CD8-positive, alpha-beta memory T cell (primary cell): ENCODE results near the gene HCRT. TPM values are rescaled to one million over a fixed set of nuclear protein-coding genes. Genes with fewer than 3 reads are reported as not detected.
"Not testable (repeated sequence)": the region's sequence is repeated elsewhere in the genome, so short reads cannot be mapped to it uniquely, and the experiment has no call there.

Experiments
- CTCF ChIA-PET: fragments of 350-600 bp; sonication (Branson Sonifier 250); formaldehyde crosslinking; loops from one replicate; lab custom pipeline; 2021; ENCODE audit warnings: antibody characterized with exemption; lab: Charles Lee
- POLR2A ChIA-PET: fragments of 350-600 bp; sonication (Branson Sonifier 250); formaldehyde crosslinking; loops from one replicate; lab custom pipeline; 2021; ENCODE audit warnings: antibody characterized with exemption; lab: Charles Lee
- DNase-seq, 5 donors: peaks; one replicate each; pipeline versions ENCODE4 v3.0.0 to v3.0.0-alpha.2; 2020 to 2022; ENCODE audit warnings: mixed read lengths in 1 of 5
- H3K27ac ChIP-seq: one replicate; pipeline ENCODE4 v1.7.0; 2013; ENCODE audit warnings: low read depth, mild to moderate bottlenecking, low read length, moderate library complexity
- H3K27me3 ChIP-seq: 2 replicates; pipeline ENCODE4 v1.7.0; 2013; ENCODE audit warnings: low read length, mild to moderate bottlenecking; ENCODE audit not compliant: insufficient read depth, poor library complexity, severe bottlenecking
- H3K36me3 ChIP-seq: 2 replicates; pipeline ENCODE4 v1.7.0; 2013; ENCODE audit warnings: mild to moderate bottlenecking, low read length, moderate library complexity; ENCODE audit not compliant: insufficient read depth
- H3K4me1 ChIP-seq: 2 replicates; pipeline ENCODE4 v1.7.0; 2013; ENCODE audit warnings: mild to moderate bottlenecking, low read length, moderate library complexity; ENCODE audit not compliant: insufficient read depth
- H3K4me3 ChIP-seq: 2 replicates; pipeline ENCODE4 v1.7.0; 2013; ENCODE audit warnings: mild to moderate bottlenecking, low read length
- H3K9me3 ChIP-seq: 2 replicates; pipeline ENCODE4 v1.7.0; 2013; ENCODE audit warnings: mild to moderate bottlenecking, low read length
- H3K27ac Mint-ChIP-seq, 8 donors: one replicate each; pipeline ENCODE4 v1.8.0; 2020 to 2021; ENCODE audit warnings: mixed read lengths in 8 of 8, mild to moderate bottlenecking in 6 of 8, inconsistent platforms in 3 of 8, moderate library complexity in 3 of 8
- H3K27me3 Mint-ChIP-seq, 2 donors: one replicate each; pipeline ENCODE4 v1.8.0; 2020 to 2021; ENCODE audit warnings: mixed read lengths in 2 of 2, mild to moderate bottlenecking in 1 of 2, moderate library complexity in 1 of 2
- H3K36me3 Mint-ChIP-seq, 3 donors: one replicate each; pipeline ENCODE4 v1.8.0; 2020 to 2021; ENCODE audit warnings: mixed read lengths in 3 of 3, inconsistent platforms in 1 of 3, mild to moderate bottlenecking in 1 of 3
- H3K4me1 Mint-ChIP-seq, 3 donors: one replicate each; pipeline ENCODE4 v1.8.0; 2020 to 2021; ENCODE audit warnings: mixed read lengths in 3 of 3, inconsistent platforms in 1 of 3, mild to moderate bottlenecking in 1 of 3
- H3K4me3 Mint-ChIP-seq, 7 donors: one replicate each; pipeline ENCODE4 v1.8.0; 2020 to 2021; ENCODE audit warnings: mixed read lengths in 7 of 7, mild to moderate bottlenecking in 6 of 7, moderate library complexity in 4 of 7, inconsistent platforms in 2 of 7
- H3K9me3 Mint-ChIP-seq, 5 donors: one replicate each; pipeline ENCODE4 v1.8.0; 2020 to 2022; ENCODE audit warnings: mixed read lengths in 5 of 5, mild to moderate bottlenecking in 3 of 5, moderate library complexity in 2 of 5, inconsistent platforms in 1 of 5
- polyA plus RNA-seq: library from polyadenylated mRNA; unstranded; fragments of 300-500 nt; fragmentation: Illumina TruSeq; gene quantifications from one replicate; pipeline ENCODE4 v1.2.3, GENCODE V29; 2021
- total RNA-seq, 2 experiments: library from RNA; stranded (reverse); gene quantifications; one replicate each; pipeline ENCODE4 v1.2.3, GENCODE V29; 2021

The HCRT gene
- total and polyA plus RNA-seq, 3 experiments from 2014 or later, result not detected

DNA sequence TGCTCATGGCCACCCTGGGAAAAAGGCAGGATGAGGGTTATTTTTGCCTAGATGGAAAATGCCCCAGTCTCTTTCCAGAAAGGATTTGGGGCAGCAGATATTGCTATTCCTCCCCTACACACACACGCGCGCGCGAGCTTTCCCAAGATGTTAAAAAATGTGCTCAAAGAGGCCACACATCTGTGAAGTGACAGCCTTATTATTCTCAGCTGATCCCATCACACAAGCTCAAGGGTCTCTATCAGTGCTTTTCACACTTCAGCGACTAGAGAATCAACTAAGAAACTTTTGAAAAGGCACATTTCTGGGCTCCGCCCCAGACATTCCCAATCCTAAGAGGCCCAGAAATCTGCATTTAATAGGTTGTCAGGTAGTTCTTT, 24.7 kb downstream of the HCRT start:
- H3K27me3 Mint-ChIP-seq, result peaks cover 0 to 2% of the 10 kb centered on the region in 2 donors
- no peaks in the 10 kb centered on the region for H3K36me3 Mint-ChIP-seq
- no peaks in the 10 kb centered on the region for H3K27me3 ChIP-seq
- no peak for DNase-seq
- no peaks in the 10 kb centered on the region for H3K9me3 ChIP-seq
- peaks cover 3% of the 10 kb centered on the region for H3K4me1 ChIP-seq
- H3K4me3 ChIP-seq, result no peak overlapping the region
- H3K27ac ChIP-seq, result no peak overlapping the region
- no peaks in the 10 kb centered on the region for H3K36me3 ChIP-seq
- H3K4me1 Mint-ChIP-seq, result peaks cover 3 to 6% (median 4%) of the 10 kb centered on the region in 3 donors
- no peak overlapping the region for H3K4me3 Mint-ChIP-seq
- ChIA-PET CTCF (interaction anchor here (1.2 kb wide), 1 partner anchor 23 kb away, joined by 3 read pairs; no protein-coding TSS in a partner anchor), POLR2A (no interaction called here)
- no peaks in the 10 kb centered on the region for H3K9me3 Mint-ChIP-seq
- no peak overlapping the region for H3K27ac Mint-ChIP-seq

DNA sequence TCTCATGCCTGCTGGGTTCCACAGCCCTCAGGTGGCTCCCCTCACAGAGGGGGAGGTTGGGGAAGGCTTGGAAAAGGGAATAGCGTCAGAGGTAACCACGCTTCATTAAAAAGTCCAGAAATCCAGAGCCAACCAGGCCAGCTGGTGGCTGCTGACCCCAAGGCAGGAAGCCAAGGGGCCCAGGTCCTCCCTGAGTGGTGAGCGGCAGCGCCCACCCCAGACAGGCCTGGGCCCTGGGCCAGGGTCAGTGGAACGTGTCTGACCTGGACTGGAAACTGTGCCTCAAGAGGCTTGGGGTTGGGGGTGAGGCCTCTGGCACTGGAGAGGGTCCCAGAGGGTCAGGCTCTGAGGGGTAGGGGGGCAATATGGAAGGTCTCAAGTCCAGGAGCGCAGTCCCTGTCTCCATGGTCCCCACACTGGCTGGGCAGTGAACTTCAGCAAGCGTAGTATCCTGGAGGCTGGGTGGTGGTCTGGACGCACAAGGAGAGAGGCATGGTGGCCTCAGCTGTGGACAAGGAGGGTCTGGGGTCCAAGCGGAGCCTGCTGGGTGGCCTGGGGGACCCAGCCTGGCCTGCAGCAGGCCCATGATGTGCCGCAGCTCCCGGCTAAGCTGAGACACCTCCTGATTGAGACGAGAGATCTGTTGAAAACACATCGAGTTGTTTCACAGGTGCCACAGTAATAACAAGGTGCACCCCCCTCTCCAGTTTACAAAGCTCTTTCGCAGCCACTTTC, 25.3 kb downstream of the HCRT start:
- peaks cover 5% of the 10 kb centered on the region for H3K4me1 ChIP-seq
- H3K27ac ChIP-seq, result no peak overlapping the region
- H3K27me3 Mint-ChIP-seq, result peaks cover 0 to under 1% of the 10 kb centered on the region in 2 donors
- peak overlapping the region in 1 of 7 donors; percentile 18 for H3K4me3 Mint-ChIP-seq
- no peaks in the 10 kb centered on the region for H3K27me3 ChIP-seq
- H3K4me1 Mint-ChIP-seq, result peaks cover 5 to 8% (median 5%) of the 10 kb centered on the region in 3 donors
- H3K27ac Mint-ChIP-seq, result no peak overlapping the region
- ChIA-PET CTCF (interaction anchor here (1.2 kb wide), 1 partner anchor 24 kb away, joined by 3 read pairs; no protein-coding TSS in a partner anchor), POLR2A (no interaction called here)
- H3K9me3 Mint-ChIP-seq, result no peaks in the 10 kb centered on the region
- H3K9me3 ChIP-seq, result no peaks in the 10 kb centered on the region
- no peaks in the 10 kb centered on the region for H3K36me3 Mint-ChIP-seq
- DNase-seq, result no peak
- no peak overlapping the region for H3K4me3 ChIP-seq
- H3K36me3 ChIP-seq, result no peaks in the 10 kb centered on the region

DNA sequence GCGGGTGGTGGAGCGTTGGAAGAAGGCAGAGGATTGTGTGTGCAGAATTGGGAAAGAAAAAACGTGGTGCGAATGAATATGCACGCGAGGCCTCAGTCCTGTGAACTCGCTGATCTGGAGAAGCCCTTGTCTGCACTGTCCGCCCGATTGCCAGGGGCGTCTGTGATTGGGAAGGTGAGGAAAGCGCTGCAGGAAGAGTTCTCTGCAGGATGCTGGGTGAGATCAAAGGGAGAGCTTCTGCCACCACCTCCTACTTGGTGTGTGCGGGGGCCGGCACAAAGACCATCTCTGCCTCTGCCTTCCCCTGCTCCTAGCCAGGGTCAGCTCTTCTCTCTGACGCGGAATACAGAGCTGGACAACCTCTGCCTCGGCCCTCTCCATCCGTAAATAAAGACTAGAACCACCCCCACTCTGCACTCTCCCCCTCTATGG, 29.6 kb downstream of the HCRT start:
- Histone ChIP-seq H3K4me1 (peaks cover 31% of the 10 kb centered on the region), H3K27ac (no peak overlapping the region), H3K27me3 (no peaks in the 10 kb centered on the region), H3K4me3 (peak overlapping the region; percentile 49), H3K9me3 (no peaks in the 10 kb centered on the region), H3K36me3 (no peaks in the 10 kb centered on the region)
- Mint-ChIP-seq H3K36me3 (peaks cover 0 to 25% (median 2%) of the 10 kb centered on the region in 3 donors), H3K9me3 (no peaks in the 10 kb centered on the region), H3K27me3 (no peaks in the 10 kb centered on the region), H3K4me1 (peaks cover 33 to 46% (median 41%) of the 10 kb centered on the region in 3 donors), H3K4me3 (peak overlapping the region; percentile 60 to 96 (median 95)), H3K27ac (peak overlapping the region in 4 of 8 donors; percentile 23 to 95 (median 64))
- CTCF ChIA-PET, result no interaction called here
- DNase-seq, result no peak
- POLR2A ChIA-PET, result interaction anchor here (0.7 to 1.2 kb wide), 2 partner anchors 35 to 191 kb away, joined by 5 to 10 read pairs; partner anchors contain the start of gene KAT2A

DNA sequence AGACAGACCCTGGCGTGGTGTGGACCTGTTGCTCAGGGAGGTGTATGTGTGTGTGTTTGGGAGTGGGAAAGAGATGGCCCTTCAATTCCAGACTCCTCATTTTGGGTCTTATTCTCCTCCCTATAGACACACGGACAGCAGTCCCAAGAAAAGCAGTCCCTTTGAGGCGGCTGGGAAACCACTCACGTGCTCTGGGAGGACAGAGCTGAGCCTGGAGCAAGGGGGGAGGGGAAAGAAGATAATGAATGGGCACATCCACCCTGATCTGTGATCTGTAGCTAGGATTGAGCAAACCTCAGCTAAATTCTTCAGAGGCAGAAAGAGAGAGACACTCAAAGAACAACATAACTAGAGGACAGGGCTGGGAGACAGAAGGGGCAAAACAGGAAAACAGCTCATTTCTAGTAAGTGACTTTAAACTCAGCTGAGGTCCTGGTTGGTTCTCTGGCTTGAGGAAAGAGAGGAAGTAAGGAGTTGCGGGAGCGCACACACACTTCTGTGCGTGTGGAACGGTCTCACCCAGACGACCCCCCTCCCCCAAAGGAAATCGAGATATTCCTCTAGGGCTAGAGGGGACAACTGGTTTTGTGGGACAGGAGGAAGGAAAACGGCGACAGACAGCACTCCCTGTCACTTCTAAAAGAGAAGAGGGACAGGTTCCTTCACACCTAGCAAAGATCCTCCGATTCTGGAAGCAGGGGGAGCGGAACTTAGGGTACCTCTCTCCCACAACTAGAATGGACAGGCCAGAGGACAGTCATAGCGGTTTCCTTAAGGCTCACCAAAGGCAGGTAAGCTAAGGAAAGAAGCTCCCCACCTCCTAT, 31.1 kb downstream of the HCRT start:
- Histone ChIP-seq H3K36me3 (no peaks in the 10 kb centered on the region), H3K27ac (peak overlapping the region; percentile 81), H3K27me3 (no peaks in the 10 kb centered on the region), H3K4me1 (peaks cover 31% of the 10 kb centered on the region), H3K9me3 (no peaks in the 10 kb centered on the region), H3K4me3 (peak overlapping the region; percentile 82)
- ChIA-PET POLR2A (interaction anchor here (0.8 to 1.0 kb wide), 2 partner anchors 42 to 94 kb away, joined by 3 to 4 read pairs; partner anchors contain the start of gene DHX58), CTCF (interaction anchor here (1.5 kb wide), 1 partner anchor 105 kb away, joined by 3 read pairs; no protein-coding TSS in a partner anchor)
- Mint-ChIP-seq H3K4me3 (peak overlapping the region; percentile 89 to 96 (median 95)), H3K4me1 (peaks cover 33 to 47% (median 41%) of the 10 kb centered on the region in 3 donors), H3K27me3 (no peaks in the 10 kb centered on the region), H3K27ac (peak overlapping the region; percentile 73 to 97 (median 95)), H3K9me3 (no peaks in the 10 kb centered on the region), H3K36me3 (peaks cover 0 to 28% (median 2%) of the 10 kb centered on the region in 3 donors)
- no peak for DNase-seq

DNA sequence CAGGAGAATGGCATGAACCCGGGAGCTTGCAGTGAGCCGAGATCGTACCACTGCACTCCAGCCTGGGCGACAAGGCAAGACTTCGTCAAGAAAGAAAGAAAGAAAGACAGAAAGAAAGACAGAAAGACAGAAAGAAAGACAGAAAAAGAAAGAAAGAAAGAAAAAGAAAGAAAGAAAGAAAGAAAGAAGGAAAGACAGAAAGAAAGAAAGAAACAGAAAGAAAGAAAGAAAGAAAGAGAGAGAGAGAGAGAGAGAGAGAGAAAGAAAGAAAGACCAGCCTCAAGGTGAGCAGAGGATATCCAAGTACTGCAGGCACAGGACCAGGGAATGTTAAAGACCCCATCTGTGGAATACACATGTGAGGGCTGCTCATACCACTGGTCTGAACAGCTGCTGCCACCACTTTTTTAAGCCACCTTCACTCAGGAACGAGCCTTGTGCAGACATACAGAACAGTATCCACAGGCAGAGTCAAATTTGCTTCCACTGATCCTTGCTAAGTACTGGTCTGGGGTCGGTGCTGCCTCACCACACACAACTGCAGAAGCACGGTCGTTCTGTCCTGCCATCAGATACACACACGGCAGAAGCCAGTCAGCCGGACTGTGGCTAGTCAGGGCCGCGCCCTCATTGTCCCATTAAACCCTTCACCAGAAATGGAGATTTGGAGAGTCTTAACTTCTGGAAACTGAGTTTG, 38.2 kb downstream of the HCRT start:
- H3K27ac ChIP-seq, result no peak overlapping the region
- no peaks in the 10 kb centered on the region for H3K27me3 Mint-ChIP-seq
- peaks cover 10% of the 10 kb centered on the region for H3K4me1 ChIP-seq
- peaks cover 32 to 61% (median 53%) of the 10 kb centered on the region in 3 donors for H3K4me1 Mint-ChIP-seq
- ChIA-PET CTCF (no interaction called here), POLR2A (no interaction called here)
- H3K27ac Mint-ChIP-seq, result peak overlapping the region in 3 of 8 donors; percentile 8 to 85 (median 27)
- no peaks in the 10 kb centered on the region for H3K27me3 ChIP-seq
- no peaks in the 10 kb centered on the region for H3K36me3 ChIP-seq
- no peaks in the 10 kb centered on the region for H3K9me3 Mint-ChIP-seq
- H3K9me3 ChIP-seq, result no peaks in the 10 kb centered on the region
- H3K36me3 Mint-ChIP-seq, result peaks cover 0 to 65% (median 11%) of the 10 kb centered on the region in 3 donors
- DNase-seq, result no peak
- peak overlapping the region in 1 of 7 donors; percentile 81 for H3K4me3 Mint-ChIP-seq
- H3K4me3 ChIP-seq, result no peak overlapping the region

DNA sequence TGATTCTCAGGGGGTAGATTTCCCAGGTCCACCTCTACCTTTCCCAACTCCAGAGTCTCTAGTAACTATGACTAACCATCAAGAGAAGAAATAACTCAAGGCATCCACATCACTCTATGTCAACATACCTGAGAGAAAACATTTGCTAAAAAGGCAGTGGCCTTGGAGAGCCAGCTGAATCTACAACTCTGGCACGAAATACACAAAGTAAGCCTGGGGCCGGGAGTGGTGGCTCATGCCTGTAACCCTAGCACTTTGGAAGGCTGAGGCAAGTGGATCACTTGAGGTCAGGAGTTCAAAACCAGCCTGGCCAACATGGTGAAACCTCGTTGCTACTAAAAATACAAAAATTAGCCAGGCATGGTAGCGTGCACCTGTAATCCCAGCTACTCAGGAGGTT, 42.1 kb downstream of the HCRT start:
- H3K9me3 Mint-ChIP-seq, CTCF ChIA-PET, H3K9me3 ChIP-seq, H3K27ac ChIP-seq, H3K4me3 Mint-ChIP-seq, POLR2A ChIA-PET, H3K4me3 ChIP-seq, DNase-seq, H3K27me3 ChIP-seq, H3K4me1 ChIP-seq, H3K27me3 Mint-ChIP-seq: not testable (repeated sequence)
- peaks cover 0 to 67% (median 11%) of the 10 kb centered on the region in 3 donors for H3K36me3 Mint-ChIP-seq
- peaks cover 11% of the 10 kb centered on the region for H3K36me3 ChIP-seq
- peaks cover 41 to 70% (median 49%) of the 10 kb centered on the region in 3 donors for H3K4me1 Mint-ChIP-seq
- peak overlapping the region in 1 of 8 donors; percentile 89 for H3K27ac Mint-ChIP-seq

DNA sequence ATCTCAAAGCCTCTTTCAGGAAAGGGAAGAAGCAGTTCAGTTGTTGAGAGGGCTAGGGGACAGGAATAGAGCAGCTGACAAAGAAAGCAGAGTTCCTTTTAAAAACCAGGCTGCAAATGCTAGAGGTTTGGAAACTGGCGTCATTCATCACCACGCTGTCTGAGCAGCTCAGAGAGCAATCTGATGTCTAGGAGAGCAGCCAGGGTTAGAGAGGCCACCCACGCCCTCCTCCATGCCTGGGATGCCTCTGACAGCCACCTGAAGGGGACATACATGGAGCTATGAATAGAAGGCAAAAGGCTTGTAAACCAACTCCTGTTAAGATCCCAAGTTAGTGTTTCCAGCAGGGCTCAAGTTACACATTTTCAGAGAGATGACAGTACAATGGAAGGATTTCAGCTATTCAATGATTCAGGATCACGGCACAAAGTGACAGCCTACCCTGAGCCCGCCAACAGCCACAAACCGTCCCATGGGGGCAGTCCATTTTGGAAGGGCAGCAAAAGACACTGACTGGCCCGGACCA, 42.8 kb downstream of the HCRT start:
- CTCF ChIA-PET, result no interaction called here

More for the DNA sequence above, 42.8 kb downstream of the HCRT start:
- Histone ChIP-seq H3K36me3 (peaks cover 11% of the 10 kb centered on the region), H3K27ac (no peak overlapping the region), H3K4me1 (peaks cover 5% of the 10 kb centered on the region), H3K9me3 (no peaks in the 10 kb centered on the region), H3K4me3 (no peak overlapping the region), H3K27me3 (no peaks in the 10 kb centered on the region)
- Mint-ChIP-seq H3K4me3 (no peak overlapping the region), H3K4me1 (peaks cover 42 to 72% (median 52%) of the 10 kb centered on the region in 3 donors), H3K27me3 (no peaks in the 10 kb centered on the region), H3K36me3 (peaks cover 0 to 67% (median 11%) of the 10 kb centered on the region in 3 donors), H3K27ac (peak overlapping the region in 1 of 8 donors; percentile 39), H3K9me3 (no peaks in the 10 kb centered on the region)
- POLR2A ChIA-PET, result no interaction called here
- no peak for DNase-seq
